K562 (cell line): Measurements from ENCODE around the gene NT5C1B. TPM values are rescaled to one million over a fixed set of nuclear protein-coding genes. Genes with fewer than 3 reads are reported as not detected.
A peak's percentile ranks its signal among the peaks of the same experiment; 100 is the strongest.

Source experiments
- BDP1 ChIP-seq: IDR thresholded peaks from 3 replicates; pipeline ENCODE4 v1.6.1; 2011; ENCODE audit not compliant: insufficient read length, insufficient read depth
- DDX20 ChIP-seq: fragments of 450-650 bp; IDR thresholded peaks from 2 replicates; pipeline ENCODE4 v1.6.1; 2016; ENCODE audit warnings: missing genetic modification characterization, low read depth, mild to moderate bottlenecking, missing compliant biosample characterization, moderate library complexity
- E2F1 ChIP-seq: sonication (generic); formaldehyde crosslinking; IDR thresholded peaks from 2 replicates; pipeline ENCODE4 v1.8.1; 2023; ENCODE audit warnings: mild to moderate bottlenecking, missing genetic modification reagents, moderate library complexity
- ELF4 ChIP-seq: fragments of 450-650 bp; formaldehyde crosslinking; IDR thresholded peaks from 2 replicates; pipeline ENCODE4 v1.4.0; 2022; ENCODE audit warnings: missing genetic modification characterization
- ETS2 ChIP-seq: IDR thresholded peaks from 2 replicates; pipeline ENCODE4 v1.6.1; 2016; ENCODE audit warnings: borderline replicate concordance, missing genetic modification characterization, mild to moderate bottlenecking, moderate library complexity, missing compliant biosample characterization; ENCODE audit not compliant: poor library complexity, severe bottlenecking
- GTF2F1 ChIP-seq: IDR thresholded peaks from 2 replicates; pipeline ENCODE4 v1.6.1; 2011; ENCODE audit warnings: low read depth, low read length, improper control_type of control experiment
- HDGF ChIP-seq: fragments of 450-650 bp; IDR thresholded peaks from 2 replicates; pipeline ENCODE4 v1.6.1; 2016
- HNRNPUL1 ChIP-seq: fragments of 200-400 bp; formaldehyde crosslinking; IDR thresholded peaks from 2 replicates; pipeline ENCODE4 v1.6.1; 2017; ENCODE audit warnings: low read length
- JUN ChIP-seq, 2 experiments: sonication (generic) in 1 of 2; formaldehyde crosslinking in 1 of 2; IDR thresholded peaks; 2 replicates each; pipeline versions ENCODE4 v1.6.1 to v1.8.0; 2012 to 2022; ENCODE audit warnings: borderline replicate concordance in 2 of 2, mild to moderate bottlenecking in 2 of 2, improper control_type of control experiment in 1 of 2, low read depth in 1 of 2, low read length in 1 of 2, missing genetic modification reagents in 1 of 2
- MEIS2 ChIP-seq: fragments of 450-650 bp; IDR thresholded peaks from 2 replicates; pipeline ENCODE4 v1.6.1; 2014; ENCODE audit warnings: mild to moderate bottlenecking; ENCODE audit not compliant: partially characterized antibody
- MYNN ChIP-seq, 2 experiments: sonication (generic); formaldehyde crosslinking in 1 of 2; IDR thresholded peaks; 2 replicates each; pipeline versions ENCODE4 v1.5.0 to v1.6.1; 2016 to 2020; ENCODE audit warnings: antibody characterized with exemption in 1 of 2, missing genetic modification reagents in 1 of 2
- NR4A1 ChIP-seq, 2 experiments: fragments of 250-450 bp in 1 of 2; fragments of 450-650 bp in 1 of 2; sonication (Bioruptor Pico) in 1 of 2; IDR thresholded peaks; 2 replicates each; pipeline versions ENCODE4 v1.4.0 to v1.6.1; 2016 to 2020; ENCODE audit warnings: mild to moderate bottlenecking in 2 of 2, missing compliant biosample characterization in 1 of 2, missing genetic modification characterization in 1 of 2, moderate library complexity in 1 of 2
- PATZ1 ChIP-seq: fragments of 250-450 bp; sonication (Bioruptor Pico); IDR thresholded peaks from 2 replicates; pipeline ENCODE4 v1.5.0; 2020; ENCODE audit warnings: mild to moderate bottlenecking, borderline replicate concordance
- RAD51 ChIP-seq: fragments of 450-650 bp; IDR thresholded peaks from 2 replicates; pipeline ENCODE4 v1.7.1; 2016; ENCODE audit warnings: low read depth, mild to moderate bottlenecking, borderline replicate concordance
- RBFOX2 ChIP-seq: fragments of 200-400 bp; formaldehyde crosslinking; IDR thresholded peaks from 2 replicates; pipeline ENCODE4 v1.6.1; 2017; ENCODE audit warnings: low read depth, mild to moderate bottlenecking, low read length, moderate library complexity
- STAT5A ChIP-seq: IDR thresholded peaks from 2 replicates; pipeline ENCODE4 v1.6.1; 2012; ENCODE audit warnings: low read length, inconsistent platforms, borderline replicate concordance
- TAL1 ChIP-seq: fragments of 450-650 bp; IDR thresholded peaks from 2 replicates; pipeline ENCODE4 v1.6.1; 2016; ENCODE audit warnings: mild to moderate bottlenecking
- TEAD1 ChIP-seq, 2 experiments: fragments of 450-650 bp in 1 of 2; sonication (generic) in 1 of 2; formaldehyde crosslinking; IDR thresholded peaks; 2 replicates each; pipeline versions ENCODE4 v1.4.0 to v1.8.0; 2020 to 2022; ENCODE audit warnings: mild to moderate bottlenecking in 2 of 2, missing genetic modification reagents in 1 of 2
- TEAD4 ChIP-seq, 2 experiments: sonication (generic) in 1 of 2; formaldehyde crosslinking in 1 of 2; IDR thresholded peaks; 2 replicates each; pipeline versions ENCODE4 v1.6.1 to v1.8.0; 2012 to 2022; ENCODE audit warnings: borderline replicate concordance in 1 of 2, inconsistent platforms in 1 of 2, low read length in 1 of 2, mild to moderate bottlenecking in 1 of 2, missing genetic modification reagents in 1 of 2
- ZFP1 ChIP-seq: fragments of 450-650 bp; formaldehyde crosslinking; IDR thresholded peaks from 2 replicates; pipeline ENCODE4 v1.4.0; 2020; ENCODE audit warnings: mild to moderate bottlenecking, mixed read lengths
- ZNF232 ChIP-seq: sonication (generic); formaldehyde crosslinking; IDR thresholded peaks from 2 replicates; pipeline ENCODE4 v1.8.0; 2022; ENCODE audit warnings: mild to moderate bottlenecking, missing genetic modification reagents
- ZNF431 ChIP-seq: sonication (generic); formaldehyde crosslinking; IDR thresholded peaks from 2 replicates; pipeline ENCODE4 v1.8.0; 2022; ENCODE audit warnings: mild to moderate bottlenecking, missing genetic modification reagents
- polyA plus RNA-seq, 8 experiments: library from polyadenylated mRNA; depleted of rRNA in 4 of 8; stranded (reverse) in 5 of 8; unstranded in 3 of 8; fragments of >200 nt; fragmentation: Nextera tagmentation in 2 of 8; fragmentation: Illumina TruSeq in 1 of 8; extraction: Ambion mirVana in 2 of 8; extraction: Trizol in 1 of 8; gene quantifications; 2 replicates each; pipeline versions ENCODE4 v1.2.1 to v1.2.3, GENCODE V29; 2011 to 2014; ENCODE audit warnings: inconsistent platforms in 1 of 8, missing spikeins in 1 of 8
- total RNA-seq, 7 experiments: library from RNA; depleted of rRNA in 6 of 7; stranded (reverse); fragments of >200 nt in 6 of 7; fragmentation: Illumina TruSeq in 2 of 7; extraction: Trizol in 2 of 7; gene quantifications; 2 replicates each; pipeline versions ENCODE4 v1.2.1 to v1.2.3, GENCODE V29; 2011 to 2021; ENCODE audit warnings: low replicate concordance in 1 of 7
- TF ChIP-seq, protein P1 (sequence below): IDR thresholded peaks from 2 replicates; pipeline ENCODE4 v1.6.1; 2014; ENCODE audit warnings: antibody characterized with exemption

NT5C1B gene
- total and polyA plus RNA-seq, 9 of the 15 experiments (the other 6 are each of a cell fraction or from before 2014, with no cell fraction given): 0.07 TPM; not detected in 8

GRCh38 chr2:18560031-18560796 is 29.2 kb downstream of the NT5C1B start, which contains the start of gene RDH14 (continued):
- TF ChIP-seq ZNF232 (CRISPR knock-in tag) (0 out of 2 replicates have a peak, but pooled peaks have one; percentile 63), HNRNPUL1 (no peak), TEAD1 (CRISPR knock-in tag; IDR thresholded peaks at IDR 0.05) (peak in 1 of 2 experiments; percentile 66; a peak in 2 of 4 replicates), MYNN (IDR thresholded peaks at IDR 0.05) (no peak), MYNN (CRISPR knock-in tag; IDR thresholded peaks at IDR 0.05) (no peak), E2F1 (CRISPR knock-in tag) (peak; percentile 61; the same call in 1 of the 2 replicates), TAL1 (no peak), RBFOX2 (peak; percentile 85), RAD51 (no peak), ZNF431 (CRISPR knock-in tag) (peak; percentile 68; the same call in 1 of the 2 replicates), ELF4 (CRISPR knock-in tag) (no peak), JUN (IDR thresholded peaks at IDR 0.05; ENCODE audit: borderline replicate concordance, low read depth, low read length) (no peak), JUN (CRISPR knock-in tag; IDR thresholded peaks at IDR 0.05; ENCODE audit: borderline replicate concordance) (no peak), STAT5A (no peak), ZFP1 (no peak), ETS2 (tag) (no peak), MEIS2 (no peak), BDP1 (no peak), DDX20 (tag) (no peak), TEAD4 (IDR thresholded peaks at IDR 0.05; ENCODE audit: low read length) (no peak), TEAD4 (CRISPR knock-in tag; IDR thresholded peaks at IDR 0.05; ENCODE audit: borderline replicate concordance) (peak; percentile 76; the same call in 1 of the 2 replicates), GTF2F1 (no peak), NR4A1 (CRISPR knock-in tag; IDR thresholded peaks at IDR 0.05) (no peak), NR4A1 (tag; IDR thresholded peaks at IDR 0.05) (no peak; the same call in 1 of the 2 replicates), PATZ1 (no peak), HDGF (no peak)
- TF ChIP-seq, protein P1, sequence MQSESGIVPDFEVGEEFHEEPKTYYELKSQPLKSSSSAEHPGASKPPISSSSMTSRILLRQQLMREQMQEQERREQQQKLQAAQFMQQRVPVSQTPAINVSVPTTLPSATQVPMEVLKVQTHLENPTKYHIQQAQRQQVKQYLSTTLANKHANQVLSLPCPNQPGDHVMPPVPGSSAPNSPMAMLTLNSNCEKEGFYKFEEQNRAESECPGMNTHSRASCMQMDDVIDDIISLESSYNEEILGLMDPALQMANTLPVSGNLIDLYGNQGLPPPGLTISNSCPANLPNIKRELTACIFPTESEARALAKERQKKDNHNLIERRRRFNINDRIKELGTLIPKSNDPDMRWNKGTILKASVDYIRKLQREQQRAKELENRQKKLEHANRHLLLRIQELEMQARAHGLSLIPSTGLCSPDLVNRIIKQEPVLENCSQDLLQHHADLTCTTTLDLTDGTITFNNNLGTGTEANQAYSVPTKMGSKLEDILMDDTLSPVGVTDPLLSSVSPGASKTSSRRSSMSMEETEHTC: no peak
